ENCODE results near the gene SLC45A3.

Gene SLC45A3

DNA sequence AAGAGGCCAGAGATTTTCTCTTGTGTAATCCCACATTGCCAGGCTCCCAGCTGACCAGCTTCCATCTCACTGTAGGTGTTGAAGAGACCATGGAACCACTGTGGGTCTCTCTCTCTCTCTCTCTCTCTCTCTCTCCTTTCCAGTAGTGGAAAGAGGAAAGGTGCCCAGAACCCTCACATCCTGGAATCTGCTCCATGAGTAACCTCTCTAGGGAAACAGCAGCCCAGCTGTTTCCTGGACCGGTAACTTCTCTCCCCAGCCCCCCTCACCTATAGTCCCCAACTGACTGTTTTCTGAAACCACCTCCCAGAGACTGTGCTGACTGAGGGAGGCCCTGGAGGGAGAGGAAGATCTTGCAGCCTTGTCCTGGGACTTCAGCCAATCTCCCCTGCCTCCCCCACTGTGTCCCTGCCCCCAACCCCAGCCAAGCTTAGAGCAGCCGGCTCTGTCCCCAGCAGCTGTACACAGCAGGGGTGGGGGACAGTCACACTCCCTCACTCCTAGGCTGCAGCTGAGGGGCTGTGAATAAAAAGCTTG lies 20.6 kb upstream of the SLC45A3 start:
- in situ Hi-C loops (cut with HindIII; ENCODE audit: low sequenced_read_pairs) = no loop called here
- DNase-seq (ENCODE audit: low read depth, low spot score) = peak; percentile 38
- TF ChIP-seq, protein P1, sequence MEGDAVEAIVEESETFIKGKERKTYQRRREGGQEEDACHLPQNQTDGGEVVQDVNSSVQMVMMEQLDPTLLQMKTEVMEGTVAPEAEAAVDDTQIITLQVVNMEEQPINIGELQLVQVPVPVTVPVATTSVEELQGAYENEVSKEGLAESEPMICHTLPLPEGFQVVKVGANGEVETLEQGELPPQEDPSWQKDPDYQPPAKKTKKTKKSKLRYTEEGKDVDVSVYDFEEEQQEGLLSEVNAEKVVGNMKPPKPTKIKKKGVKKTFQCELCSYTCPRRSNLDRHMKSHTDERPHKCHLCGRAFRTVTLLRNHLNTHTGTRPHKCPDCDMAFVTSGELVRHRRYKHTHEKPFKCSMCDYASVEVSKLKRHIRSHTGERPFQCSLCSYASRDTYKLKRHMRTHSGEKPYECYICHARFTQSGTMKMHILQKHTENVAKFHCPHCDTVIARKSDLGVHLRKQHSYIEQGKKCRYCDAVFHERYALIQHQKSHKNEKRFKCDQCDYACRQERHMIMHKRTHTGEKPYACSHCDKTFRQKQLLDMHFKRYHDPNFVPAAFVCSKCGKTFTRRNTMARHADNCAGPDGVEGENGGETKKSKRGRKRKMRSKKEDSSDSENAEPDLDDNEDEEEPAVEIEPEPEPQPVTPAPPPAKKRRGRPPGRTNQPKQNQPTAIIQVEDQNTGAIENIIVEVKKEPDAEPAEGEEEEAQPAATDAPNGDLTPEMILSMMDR (IDR thresholded peaks at IDR 0.05; ENCODE audit: low read depth, low read length) = no peak
- no peak overlapping the region for H3K4me3 ChIP-seq (ENCODE audit: low read depth, low read length)

DNA sequence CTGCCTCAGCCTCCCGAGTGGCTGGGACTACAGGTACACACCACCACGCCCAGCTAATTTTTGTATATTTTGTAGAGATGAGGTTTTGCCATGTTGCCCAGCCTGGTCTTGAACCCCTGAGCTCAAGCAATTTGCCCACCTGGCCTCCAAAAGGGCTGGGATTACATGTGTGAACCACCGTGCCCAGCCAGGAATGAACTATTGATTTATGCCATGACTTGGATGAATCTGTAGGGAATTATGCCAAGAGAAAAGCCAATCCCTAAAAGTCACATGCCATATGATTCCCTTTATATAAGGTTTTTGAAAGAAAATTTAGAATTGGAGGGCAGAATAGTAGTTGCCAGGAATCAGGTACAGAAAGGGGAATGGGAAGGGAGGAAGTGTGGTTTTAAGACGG lies 19.1 kb upstream of the SLC45A3 start:
- TF ChIP-seq, protein P1 (IDR thresholded peaks at IDR 0.05; ENCODE audit: low read depth, low read length) = no peak
- DNase-seq (ENCODE audit: low read depth, low spot score) = no peak
- in situ Hi-C loops (cut with HindIII; ENCODE audit: low sequenced_read_pairs) = no loop called here
- H3K4me3 ChIP-seq (ENCODE audit: low read depth, low read length) = no peak overlapping the region

DNA sequence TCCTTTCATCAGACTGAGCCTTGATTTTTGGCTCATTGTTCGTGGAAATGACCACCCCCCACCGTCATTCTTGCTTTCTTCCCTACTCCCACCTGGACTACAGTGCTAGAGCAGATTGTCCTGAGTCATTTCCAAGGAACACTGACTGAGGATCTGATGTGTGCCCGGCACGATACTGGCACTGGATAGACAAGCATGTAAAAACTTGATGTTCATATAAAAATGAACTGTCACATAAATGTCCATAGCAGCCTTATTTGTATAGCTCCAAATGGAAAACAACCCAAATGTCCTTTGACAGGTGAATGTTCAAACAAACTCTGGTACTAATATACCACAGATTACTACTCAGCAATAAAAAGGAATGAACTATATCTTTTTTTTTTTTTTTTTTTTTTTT lies 18.6 kb upstream of the SLC45A3 start:
- TF ChIP-seq, protein P1 (IDR thresholded peaks at IDR 0.05; ENCODE audit: low read depth, low read length) = no peak
- no peak for DNase-seq (ENCODE audit: low read depth, low spot score)
- in situ Hi-C loops (cut with HindIII; ENCODE audit: low sequenced_read_pairs) = no loop called here
- no peak overlapping the region for H3K4me3 ChIP-seq (ENCODE audit: low read depth, low read length)

DNA sequence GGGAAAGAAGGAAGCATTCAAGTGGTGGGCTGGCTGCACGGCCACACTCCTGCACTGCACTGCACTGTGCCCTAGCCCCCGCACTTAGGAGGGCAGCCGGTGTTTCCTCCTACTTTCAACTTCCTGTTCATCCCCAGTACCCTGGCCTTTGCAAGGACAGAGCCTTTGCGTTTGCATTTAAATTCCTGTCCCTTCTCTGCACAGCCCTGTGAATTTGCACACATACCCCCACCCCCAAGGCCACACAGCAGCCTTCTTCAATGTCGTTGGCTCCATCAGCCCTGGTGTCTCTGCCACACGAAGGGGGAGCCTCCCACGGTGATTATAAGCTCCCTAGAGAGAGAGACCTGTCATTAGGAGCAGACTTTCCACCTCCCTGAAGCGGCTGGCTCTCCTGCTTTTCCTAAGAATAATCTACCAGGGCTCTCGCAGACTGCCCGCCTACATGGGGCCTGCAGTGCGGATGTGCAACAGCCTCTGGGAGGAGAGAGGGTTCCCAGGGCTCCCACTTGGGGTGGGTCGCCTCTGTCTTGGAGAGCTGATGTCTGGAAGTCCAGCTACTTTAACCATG lies 13.2 kb upstream of the SLC45A3 start:
- in situ Hi-C loops (cut with HindIII; ENCODE audit: low sequenced_read_pairs) = no loop called here
- H3K4me3 ChIP-seq (ENCODE audit: low read depth, low read length) = no peak overlapping the region
- TF ChIP-seq, protein P1 (IDR thresholded peaks at IDR 0.05; ENCODE audit: low read depth, low read length) = no peak
- no peak for DNase-seq (ENCODE audit: low read depth, low spot score)

DNA sequence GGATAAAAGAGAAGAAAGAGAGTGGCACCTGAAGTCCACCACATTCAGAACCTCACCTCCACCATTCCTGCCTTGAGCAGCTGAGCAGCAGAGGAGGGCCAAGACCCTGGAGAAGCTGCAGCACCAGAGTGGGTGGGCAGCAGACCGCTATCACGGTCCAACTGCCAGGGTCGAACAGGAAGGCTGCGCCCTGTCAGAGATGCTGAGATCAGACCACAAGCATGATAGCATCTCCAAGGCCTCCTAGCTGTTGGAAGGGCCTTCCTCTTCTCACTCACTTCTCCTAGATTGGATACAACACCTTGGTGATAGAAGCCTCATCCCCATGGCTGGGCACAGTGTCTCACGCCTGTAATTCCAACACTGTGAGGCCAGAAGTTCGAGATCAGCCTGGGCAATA lies 12.1 kb upstream of the SLC45A3 start:
- in situ Hi-C loops (cut with HindIII; ENCODE audit: low sequenced_read_pairs) = no loop called here
- no peak overlapping the region for H3K4me3 ChIP-seq (ENCODE audit: low read depth, low read length)
- TF ChIP-seq, protein P1 (IDR thresholded peaks at IDR 0.05; ENCODE audit: low read depth, low read length) = no peak
- DNase-seq (ENCODE audit: low read depth, low spot score) = no peak

DNA sequence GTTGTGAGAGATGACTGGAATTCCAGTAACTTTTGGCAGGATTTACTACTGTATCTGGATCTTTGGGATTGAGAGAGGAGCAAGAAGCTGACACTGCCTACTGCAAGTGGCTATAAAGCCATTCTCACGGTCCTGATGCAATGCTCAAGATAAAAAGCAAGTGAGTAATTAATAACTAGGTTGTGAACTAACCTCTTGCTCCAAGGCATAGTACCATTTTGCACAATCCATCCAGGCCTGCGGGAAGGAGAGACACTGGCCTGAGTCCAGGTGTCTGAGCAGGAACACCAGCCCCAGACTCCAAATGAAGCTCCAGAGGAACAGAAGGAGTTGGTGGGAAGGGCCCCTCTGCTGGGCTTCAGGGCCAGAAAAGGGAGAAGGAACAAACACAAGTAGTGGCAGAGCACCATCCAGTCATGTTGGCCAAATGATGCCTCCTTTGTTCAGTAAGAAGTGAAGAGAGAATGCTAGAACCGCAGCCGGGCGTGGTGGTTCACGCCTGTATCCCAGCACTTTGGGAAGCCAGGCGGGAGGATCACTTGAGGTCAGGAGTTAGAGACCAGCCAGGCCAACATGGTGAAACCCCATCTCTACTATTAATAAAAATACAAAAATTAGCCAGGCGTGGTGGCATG lies 9.9 kb upstream of the SLC45A3 start:
- H3K4me3 ChIP-seq (ENCODE audit: low read depth, low read length) = no peak overlapping the region
- DNase-seq (ENCODE audit: low read depth, low spot score) = no peak
- in situ Hi-C loops (cut with HindIII; ENCODE audit: low sequenced_read_pairs) = no loop called here
- TF ChIP-seq, protein P1 (IDR thresholded peaks at IDR 0.05; ENCODE audit: low read depth, low read length) = no peak

Data from astrocyte of the spinal cord (primary cell).